Astrocyte (in vitro differentiated cells and primary cell): ENCODE data around the gene FAM168A.

ENCODE experiments used
- CTCF ChIP-seq: IDR thresholded peaks from 2 replicates; pipeline ENCODE4 v1.5.1; 2011; ENCODE audit warnings: low read depth, mild to moderate bottlenecking, inconsistent platforms, low read length, moderate library complexity; ENCODE audit not compliant: insufficient read depth
- EZH2 ChIP-seq: IDR thresholded peaks from 2 replicates; pipeline ENCODE4 v1.6.1; 2012; ENCODE audit warnings: mild to moderate bottlenecking, low read length, inconsistent platforms; ENCODE audit not compliant: insufficient read depth

- TF ChIP-seq CTCF (no peak), EZH2 (no peak)
These were observed 466 bp downstream of the FAM168A start for GRCh38 chr11:73597336-73597955.
